ENCODE measurements around the gene USP2.
A peak's percentile ranks its signal among the peaks of the same experiment; 100 is the strongest.
"Not testable (repeated sequence)": the region's sequence is repeated elsewhere in the genome, so short reads cannot be mapped to it uniquely, and the experiment has no call there.

The USP2 gene

GRCh38 chr11:119414321-119414720, 32.8 kb upstream of the USP2 start:
- no peak for DNase-seq

- DNase-seq = no peak
Observed at GRCh38 chr11:119412072-119412471, 30.6 kb upstream of the USP2 start.

- DNase-seq = no peak
Observed at GRCh38 chr11:119410501-119410900, 29.0 kb upstream of the USP2 start.

GRCh38 chr11:119409731-119410130, 28.2 kb upstream of the USP2 start:
- DNase-seq = no peak

GRCh38 chr11:119406005-119406404, 24.5 kb upstream of the USP2 start:
- DNase-seq = no peak

GRCh38 chr11:119405448-119405847, 24.0 kb upstream of the USP2 start:
- DNase-seq = not testable (repeated sequence)

- DNase-seq = no peak
Observed at GRCh38 chr11:119404872-119405271, 23.4 kb upstream of the USP2 start.

GRCh38 chr11:119403021-119403420, 21.5 kb upstream of the USP2 start:
- no peak for DNase-seq

GRCh38 chr11:119402470-119402869, 21.0 kb upstream of the USP2 start:
- DNase-seq = no peak

- DNase-seq = no peak
Observed at GRCh38 chr11:119400860-119401259, 19.4 kb upstream of the USP2 start.

- DNase-seq = no peak
Observed at GRCh38 chr11:119397740-119398139, 16.2 kb upstream of the USP2 start.

GRCh38 chr11:119396835-119397234, 15.3 kb upstream of the USP2 start:
- DNase-seq = no peak

GRCh38 chr11:119391275-119391674, 9.8 kb upstream of the USP2 start:
- no peak for DNase-seq

GRCh38 chr11:119389611-119390254, 8.2 kb upstream of the USP2 start:
- DNase-seq = peak in 2 of 6 experiments; percentile 4 to 9

- DNase-seq = no peak
Observed at GRCh38 chr11:119388103-119388502, 6.6 kb upstream of the USP2 start.

- DNase-seq = no peak
Observed at GRCh38 chr11:119384332-119384731, 2.8 kb upstream of the USP2 start.

GRCh38 chr11:119382513-119382912, 1.0 kb upstream of the USP2 start:
- not testable (repeated sequence) for DNase-seq

GRCh38 chr11:119382101-119382500, 611 bp upstream of the USP2 start:
- DNase-seq = no peak

- peak in 1 of 6 experiments; percentile 20 for DNase-seq
Observed at GRCh38 chr11:119380827-119381180, 686 bp downstream of the USP2 start.

- DNase-seq = no peak
Observed at GRCh38 chr11:119380160-119380826, 1.2 kb downstream of the USP2 start.

- DNase-seq = no peak
Observed at GRCh38 chr11:119378851-119379465, 2.5 kb downstream of the USP2 start.

- DNase-seq = no peak
Observed at GRCh38 chr11:119377961-119378667, 3.4 kb downstream of the USP2 start.

- DNase-seq = no peak
Observed at GRCh38 chr11:119377112-119377901, 4.2 kb downstream of the USP2 start.

Data from stimulated activated naive CD4-positive, alpha-beta T cell (primary cell).